Esophagus mucosa (tissue), 1 donor: ENCODE data around the gene DNAJB9. TPM values are rescaled to one million over a fixed set of nuclear protein-coding genes. Genes with fewer than 3 reads are reported as not detected.

Experiments used
- ATAC-seq: fragments of 200-7000 bp; cut with Tn5 transposase; one replicate; pipeline ENCODE4 v1.9.1; 2020
- total RNA-seq: library from RNA; stranded (reverse); gene quantifications from one replicate; pipeline ENCODE4 v1.2.4, GENCODE V29; 2023
- donor health status: DM: yes; HTN: yes; CAD: no.

Gene DNAJB9
- total RNA-seq, 1 donor from 2014 or later = 4.9 TPM

- no peak for ATAC-seq
Measured at GRCh38 chr7:108609643-108610042, 40.0 kb downstream of the DNAJB9 start.

DNA sequence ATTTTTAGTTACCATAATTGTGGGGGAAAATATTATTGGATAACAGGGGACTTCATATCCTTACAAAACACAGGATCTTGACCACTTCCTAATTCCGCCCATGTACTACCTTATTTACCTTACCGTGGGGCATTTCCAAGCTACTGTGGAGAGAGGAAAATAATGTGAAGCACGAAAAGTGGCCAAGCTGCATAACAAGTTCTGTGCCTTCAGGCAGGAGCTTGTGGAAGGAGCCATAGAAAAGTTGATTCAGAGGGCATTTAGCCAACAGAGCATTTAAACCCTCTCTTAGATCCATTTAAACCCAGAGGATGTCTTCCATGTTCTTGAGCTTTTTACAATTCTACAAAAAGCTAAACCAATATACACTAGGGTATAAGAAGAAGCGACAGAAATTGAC lies 41.6 kb downstream of the DNAJB9 start:
- ATAC-seq = no peak

- no peak for ATAC-seq
Measured at GRCh38 chr7:108613147-108613948, 43.7 kb downstream of the DNAJB9 start.

DNA sequence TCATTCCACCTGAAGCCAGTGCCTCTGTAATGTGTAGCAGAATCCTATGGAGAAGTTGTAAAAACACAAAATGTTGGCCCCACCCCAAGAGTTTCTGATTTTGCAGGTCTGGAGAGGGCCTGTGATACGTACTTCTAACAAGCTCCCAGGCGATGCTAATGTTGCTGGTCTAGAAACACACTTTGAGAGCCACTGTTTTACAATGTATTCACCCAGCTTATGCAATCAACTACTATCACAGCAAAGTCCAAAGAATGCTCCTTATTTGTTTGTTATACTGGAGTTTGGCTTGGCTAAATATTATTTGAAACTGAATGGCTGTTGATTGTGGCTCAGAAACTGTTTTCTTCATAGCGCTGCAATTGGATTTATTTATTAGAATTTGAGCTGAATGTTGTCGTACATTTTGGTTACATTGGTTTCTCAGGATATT lies 44.3 kb downstream of the DNAJB9 start:
- no peak for ATAC-seq

DNA sequence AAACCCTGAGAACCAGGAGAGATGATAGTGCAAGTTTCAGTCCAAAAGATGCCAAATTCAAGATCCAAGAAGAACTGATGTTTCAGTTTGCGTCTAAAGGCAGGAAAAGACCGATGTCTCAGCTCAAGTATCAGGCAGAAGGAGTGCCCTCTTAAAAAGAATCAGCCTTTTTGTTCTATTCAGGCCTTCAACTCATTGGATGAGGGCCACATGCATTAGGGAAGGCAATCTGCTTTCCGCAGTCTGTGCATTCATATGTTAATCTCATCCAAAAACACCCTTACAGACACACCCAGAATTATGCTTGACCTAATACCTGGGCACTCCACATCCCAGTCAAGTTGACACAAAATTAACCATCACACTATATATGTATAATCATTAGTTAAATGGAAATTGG lies 45.2 kb downstream of the DNAJB9 start:
- no peak for ATAC-seq

- ATAC-seq = no peak
Measured at GRCh38 chr7:108618056-108618455, 48.4 kb downstream of the DNAJB9 start.

GRCh38 chr7:108623220-108623619 lies 53.5 kb downstream of the DNAJB9 start:
- ATAC-seq = no peak

Other genes with a start within 250 kb of the DNAJB9 start
- 10.9 TPM for gene NRCAM, start 113.4 kb upstream of the DNAJB9 start, total RNA-seq
- gene PNPLA8, start 43.7 kb upstream of the DNAJB9 start, total RNA-seq = 19.7 TPM
- 10.4 TPM for gene THAP5, start 168 bp upstream of the DNAJB9 start, total RNA-seq